Sigmoid colon (tissue), 7 donors: ENCODE measurements around the gene GNS. TPM values are rescaled to one million over a fixed set of nuclear protein-coding genes. Genes with fewer than 3 reads are reported as not detected.

ENCODE experiments used
- DNase-seq: peaks from one replicate; pipeline ENCODE4 v3.0.0-alpha.2; 2019
- H3K27ac ChIP-seq, 4 donors: fragments of 200-600 bp; sonication (generic); one replicate each; pipeline ENCODE4 v1.5.1; 2016 to 2019; ENCODE audit warnings: mild to moderate bottlenecking in 1 of 4
- H3K27me3 ChIP-seq, 3 donors: fragments of 200-600 bp; sonication (generic); one replicate each; pipeline ENCODE4 v1.5.1; 2019; ENCODE audit warnings: mild to moderate bottlenecking in 1 of 3
- H3K36me3 ChIP-seq, 4 donors: fragments of 200-600 bp; sonication (generic); one replicate each; pipeline ENCODE4 v1.5.1; 2016 to 2019
- H3K4me1 ChIP-seq, 4 donors: fragments of 200-600 bp; sonication (generic); one replicate each; pipeline ENCODE4 v1.5.1; 2017 to 2019
- H3K4me3 ChIP-seq, 4 donors: fragments of 200-600 bp; sonication (generic); one replicate each; pipeline ENCODE4 v1.5.1; 2017 to 2019; ENCODE audit warnings: mild to moderate bottlenecking in 2 of 4, moderate library complexity in 1 of 4
- H3K9me3 ChIP-seq, 4 donors: fragments of 200-600 bp in 3 of 4; sonication (generic) in 3 of 4; one replicate each; pipeline versions ENCODE4 v1.5.1 to v1.6.1; 2013 to 2019
- CTCF ChIP-seq, 4 experiments: fragments of 450-650 bp in 3 of 4; fragments of 200-600 bp in 1 of 4; IDR thresholded peaks; one replicate each; pipeline ENCODE4 v1.5.1; 2016 to 2019; ENCODE audit warnings: antibody characterized with exemption in 4 of 4, mild to moderate bottlenecking in 3 of 4, moderate library complexity in 2 of 4
- EP300 ChIP-seq, 4 donors: sonication (generic); formaldehyde crosslinking; IDR thresholded peaks; one replicate each; pipeline ENCODE4 v1.6.1; 2017; ENCODE audit warnings: antibody characterized with exemption in 4 of 4
- POLR2A ChIP-seq, 2 donors: fragments of 450-650 bp; IDR thresholded peaks; one replicate each; pipeline ENCODE4 v1.6.1; 2016; ENCODE audit warnings: antibody characterized with exemption in 2 of 2, mild to moderate bottlenecking in 2 of 2, moderate library complexity in 2 of 2
- POLR2AphosphoS5 ChIP-seq, 4 donors: sonication (generic); formaldehyde crosslinking; IDR thresholded peaks; one replicate each; pipeline ENCODE4 v1.6.1; 2017; ENCODE audit warnings: antibody characterized with exemption in 4 of 4
- WGBS, 2 donors: extraction: QIAGEN DNeasy Blood & Tissue Kit; methylation state at CpG; one replicate each; pipeline ENCODE4 v1.1.7; 2013; 5-methylcytosine and 5-hydroxymethylcytosine counted together
- intact Hi-C: fragments of 100-400 bp; cut with DNase I; formaldehyde crosslinking; loops from one replicate; pipeline ENCODE4 v1.15.1; 2023
- polyA plus RNA-seq, 3 donors: library from polyadenylated mRNA; stranded (reverse); fragments of 200-250 nt; gene quantifications; one replicate each; pipeline ENCODE4 v1.2.3, GENCODE V29; 2013
- total RNA-seq, 4 donors: library from RNA; depleted of rRNA; stranded (reverse); fragments of >200 nt; gene quantifications; one replicate each; pipeline ENCODE4 v1.1.0, GENCODE V29; 2016
- donor health status: healthy with polysubstance abuse.
- donor health status: Bipolar disorder and iron deficiency.
- donor health status: healthy.

Gene GNS
- total and polyA plus RNA-seq, 7 donors, result 4.2 to 73.0 (median 65.3) TPM

DNA sequence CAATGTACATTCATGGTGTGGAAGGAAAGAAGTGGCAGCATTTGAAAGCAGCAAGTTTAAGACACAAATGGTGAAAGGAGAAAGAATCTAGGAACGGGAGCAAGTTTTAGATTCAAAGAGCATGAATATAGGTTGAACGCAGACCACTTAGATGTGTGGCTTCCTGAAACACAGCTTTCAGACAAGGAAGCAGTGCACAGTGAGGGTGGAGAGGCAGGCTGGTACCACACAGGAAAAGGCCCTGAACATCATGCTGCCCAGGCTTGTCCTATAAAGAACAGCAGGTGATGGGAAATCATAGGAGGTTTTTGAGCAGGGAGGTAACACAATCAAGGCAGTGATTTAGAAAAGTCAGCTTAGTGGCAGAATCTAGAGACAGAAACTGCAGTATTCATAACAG is 35.6 kb downstream of the GNS start:
- no peaks in the 10 kb centered on the region for H3K27me3 ChIP-seq
- H3K4me1 ChIP-seq, result no peaks in the 10 kb centered on the region
- no peak overlapping the region for H3K4me3 ChIP-seq
- peaks cover 19 to 85% (median 25%) of the 10 kb centered on the region in 4 donors for H3K36me3 ChIP-seq
- H3K9me3 ChIP-seq, result no peaks in the 10 kb centered on the region
- 86 to 96% methylated on average over 2 of the region's 2 CpGs for WGBS, 2 donors
- no peak overlapping the region for H3K27ac ChIP-seq
- intact Hi-C loops, result no loop called here
- DNase-seq, result no peak
- TF ChIP-seq POLR2AphosphoS5 (IDR thresholded peaks at IDR 0.05) (no peak), EP300 (IDR thresholded peaks at IDR 0.05) (no peak), CTCF (IDR thresholded peaks at IDR 0.05) (no peak), POLR2A (IDR thresholded peaks at IDR 0.05) (no peak)

DNA sequence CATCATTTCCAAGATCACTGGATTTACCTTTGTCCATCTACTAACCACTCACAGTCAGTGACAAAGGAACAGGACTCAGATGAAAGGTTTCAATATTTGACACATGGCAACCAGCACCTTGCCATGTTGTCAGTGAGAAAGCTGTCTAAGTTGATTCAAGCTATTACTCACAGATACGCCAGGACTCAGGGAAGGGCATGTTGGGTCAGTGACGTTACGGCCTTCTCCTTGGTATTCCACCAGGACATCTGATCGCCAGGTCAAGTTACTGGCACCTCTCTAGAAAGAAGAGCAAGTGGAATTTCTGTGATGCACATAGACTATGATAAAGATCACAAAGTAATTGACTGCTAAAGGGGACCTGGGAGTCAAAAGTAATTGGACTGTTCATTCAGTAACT is 36.4 kb downstream of the GNS start:
- Histone ChIP-seq H3K27me3 (no peaks in the 10 kb centered on the region), H3K27ac (no peak overlapping the region), H3K4me3 (no peak overlapping the region), H3K9me3 (no peaks in the 10 kb centered on the region), H3K36me3 (peaks cover 19 to 85% (median 23%) of the 10 kb centered on the region in 4 donors), H3K4me1 (no peaks in the 10 kb centered on the region)
- intact Hi-C loops, result no loop called here
- TF ChIP-seq EP300 (IDR thresholded peaks at IDR 0.05) (no peak), CTCF (IDR thresholded peaks at IDR 0.05) (no peak), POLR2AphosphoS5 (IDR thresholded peaks at IDR 0.05) (no peak), POLR2A (IDR thresholded peaks at IDR 0.05) (no peak)
- no peak for DNase-seq
- 97 to 99% methylated on average over 4 of the region's 4 CpGs for WGBS, 2 donors

- no peaks in the 10 kb centered on the region for H3K9me3 ChIP-seq
- H3K27me3 ChIP-seq, result no peaks in the 10 kb centered on the region
- WGBS, 2 donors, result 96 to 100% methylated on average over 1 of the region's 1 CpG
- no peak for TF ChIP-seq CTCF (IDR thresholded peaks at IDR 0.05)
- no peak for TF ChIP-seq POLR2AphosphoS5 (IDR thresholded peaks at IDR 0.05)
- TF ChIP-seq EP300 (IDR thresholded peaks at IDR 0.05), result no peak
- no peak for TF ChIP-seq POLR2A (IDR thresholded peaks at IDR 0.05)
- H3K27ac ChIP-seq, result no peak overlapping the region
- DNase-seq, result no peak
- H3K4me1 ChIP-seq, result no peaks in the 10 kb centered on the region
- intact Hi-C loops, result no loop called here
- H3K36me3 ChIP-seq, result peaks cover 19 to 95% (median 35%) of the 10 kb centered on the region in 4 donors
- no peak overlapping the region for H3K4me3 ChIP-seq
These were observed 38.3 kb downstream of the GNS start for GRCh38 chr12:64720884-64721283.

DNA sequence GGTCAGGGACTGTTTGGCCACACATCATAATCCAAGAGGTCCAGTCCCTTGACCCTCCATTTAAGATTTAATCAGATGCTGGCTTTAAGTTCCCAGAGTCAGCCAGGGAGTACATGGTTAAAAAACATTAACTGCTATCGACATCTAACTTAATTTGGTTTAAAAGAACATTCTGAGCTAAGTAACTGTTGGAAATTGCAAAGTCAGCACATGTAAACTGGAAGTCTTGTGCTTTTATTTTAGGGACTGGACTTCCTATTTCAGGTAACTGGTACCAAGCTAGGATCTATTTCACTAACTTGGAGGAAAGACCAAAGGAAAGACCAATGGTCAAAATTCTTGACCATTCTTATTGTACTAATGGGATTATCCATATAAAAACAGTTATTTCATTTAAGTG is 40.6 kb downstream of the GNS start:
- no peak for TF ChIP-seq EP300 (IDR thresholded peaks at IDR 0.05)
- TF ChIP-seq POLR2AphosphoS5 (IDR thresholded peaks at IDR 0.05), result no peak
- H3K4me1 ChIP-seq, result no peaks in the 10 kb centered on the region
- DNase-seq, result no peak
- WGBS, 2 donors, result 92 to 94% methylated on average over 1 of the region's 1 CpG
- H3K27ac ChIP-seq, result no peak overlapping the region
- intact Hi-C loops, result no loop called here
- H3K27me3 ChIP-seq, result no peaks in the 10 kb centered on the region
- no peak overlapping the region for H3K4me3 ChIP-seq
- no peaks in the 10 kb centered on the region for H3K9me3 ChIP-seq
- H3K36me3 ChIP-seq, result peaks cover 19 to 99% (median 41%) of the 10 kb centered on the region in 4 donors

DNA sequence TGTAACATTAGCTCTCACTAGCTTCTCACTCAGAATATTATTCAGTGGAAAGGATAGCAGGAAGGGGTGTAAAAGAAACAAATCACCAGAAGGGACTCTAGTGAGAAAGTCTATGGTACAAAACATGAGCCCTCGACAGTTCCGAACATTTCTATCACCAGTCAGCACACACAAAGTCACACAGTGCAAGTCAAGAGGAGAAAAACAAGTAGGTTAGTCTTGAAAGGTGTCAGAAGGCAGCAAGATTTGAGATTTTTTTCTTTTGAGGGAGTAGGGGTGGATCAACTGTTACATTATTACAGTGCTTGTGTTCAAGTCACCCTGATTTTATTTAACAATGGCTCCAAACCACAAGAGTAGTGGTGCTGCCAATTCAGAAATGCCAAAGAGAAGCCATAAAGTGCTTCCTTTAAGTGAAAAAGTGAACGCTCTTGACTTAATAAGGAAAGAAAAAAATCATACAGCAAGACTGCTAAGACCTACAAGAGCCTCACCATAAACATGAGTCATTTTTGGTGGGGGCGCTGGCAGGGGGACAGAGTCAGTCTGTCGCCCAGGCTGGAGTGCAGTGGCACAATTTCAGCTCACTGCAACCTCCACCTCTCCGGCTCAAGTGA is 42.3 kb downstream of the GNS start:
- WGBS, 2 donors, result 97 to 98% methylated on average over 6 of the region's 6 CpGs
- TF ChIP-seq EP300 (IDR thresholded peaks at IDR 0.05) (no peak), POLR2A (IDR thresholded peaks at IDR 0.05) (no peak), POLR2AphosphoS5 (IDR thresholded peaks at IDR 0.05) (no peak), CTCF (IDR thresholded peaks at IDR 0.05) (no peak)

More for the DNA sequence above, 42.3 kb downstream of the GNS start:
- Histone ChIP-seq H3K27ac (no peak overlapping the region), H3K27me3 (no peaks in the 10 kb centered on the region), H3K4me1 (no peaks in the 10 kb centered on the region), H3K4me3 (no peak overlapping the region), H3K9me3 (no peaks in the 10 kb centered on the region), H3K36me3 (peaks cover 9 to 82% (median 37%) of the 10 kb centered on the region in 4 donors)
- intact Hi-C loops, result no loop called here
- DNase-seq, result no peak
